ENCODE measurements around the gene MRPL24. TPM values are rescaled to one million over a fixed set of nuclear protein-coding genes. Genes with fewer than 3 reads are reported as not detected.
A peak's percentile ranks its signal among the peaks of the same experiment; 100 is the strongest.

Gene MRPL24
- total RNA-seq, 1 experiment from 2014 or later: 27.3 TPM

GRCh38 chr1:156696755-156697154, 44.1 kb downstream of the MRPL24 start:
- H2BK20ac ChIP-seq (ENCODE audit: low read depth, low read length, poor library complexity, severe bottlenecking): no peak overlapping the region
- Mint-ChIP-seq H3K27ac (peak overlapping the region in 1 of 3 experiments; percentile 76; a peak in 2 of 7 replicates), H3K9me3 (no peaks in the 10 kb centered on the region)

More at GRCh38 chr1:156696755-156697154, 44.1 kb downstream of the MRPL24 start:
- no peaks in the 10 kb centered on the region for H3K79me1 ChIP-seq (ENCODE audit: insufficient read depth, low read depth, low read length, poor library complexity, severe bottlenecking)
- no peak overlapping the region for H3K18ac ChIP-seq (ENCODE audit: insufficient read length, low read depth, low read length)
- no peak overlapping the region for H3T11ph ChIP-seq (ENCODE audit: low read length)
- H3K4me1 ChIP-seq (ENCODE audit: insufficient read depth, low read length): peaks cover 7% of the 10 kb centered on the region; the same call in 1 of the 2 replicates
- no peak overlapping the region for H3K4me3 Mint-ChIP-seq
- H3K9ac ChIP-seq (ENCODE audit: extremely low read depth, insufficient read length, low read length): no peak overlapping the region
- no peak overlapping the region for H4K91ac ChIP-seq (ENCODE audit: insufficient read length, low read depth, low read length)
- no peak overlapping the region for H4K5ac ChIP-seq (ENCODE audit: insufficient read length, low read depth, low read length)
- no peak overlapping the region for H2AFZ ChIP-seq (ENCODE audit: low read length)
- peaks cover 15 to 47% (median 39%) of the 10 kb centered on the region in 3 experiments for H3K36me3 Mint-ChIP-seq (ENCODE audit: insufficient read depth in 1 of 3, low read depth in 3 of 3)
- no peak overlapping the region for H3K4me2 ChIP-seq (ENCODE audit: insufficient read depth, insufficient read length, low read length)
- no peaks in the 10 kb centered on the region for H3K79me2 ChIP-seq (ENCODE audit: insufficient read depth, low read length)
- no peaks in the 10 kb centered on the region for H4K20me1 ChIP-seq (ENCODE audit: control insufficient read depth, insufficient read depth, insufficient read length)
- no CpG with 5 or more reads among the region's 8 CpGs for WGBS (ENCODE audit: extremely low coverage, insufficient read length, low lambda C conversion rate)
- H2BK5ac ChIP-seq (ENCODE audit: insufficient read length, low read length): no peak overlapping the region
- H2BK15ac ChIP-seq (ENCODE audit: low read depth, low read length): no peak overlapping the region
- no peak overlapping the region for H3K56ac ChIP-seq (ENCODE audit: insufficient read length, low read depth, low read length)
- H2BK120ac ChIP-seq (ENCODE audit: low read depth, low read length, poor library complexity, severe bottlenecking): no peak overlapping the region
- TF ChIP-seq CTCF (conservative IDR thresholded peaks at IDR 0.05): no peak
- H2AK5ac ChIP-seq (ENCODE audit: insufficient read length, low read length): no peak overlapping the region
- H3K23ac ChIP-seq (ENCODE audit: insufficient read length, low read depth, low read length): no peak overlapping the region
- no peak overlapping the region for H4K8ac ChIP-seq (replicated peaks; ENCODE audit: insufficient read length, low read depth, low read length)
- no peak overlapping the region for H3K27ac ChIP-seq (ENCODE audit: insufficient read length, low read depth, low read length)
- peaks cover 10% of the 10 kb centered on the region for H3K23me2 ChIP-seq (ENCODE audit: insufficient read length, low read depth, low read length, poor library complexity, severe bottlenecking)
- H3K9me3 ChIP-seq (ENCODE audit: control insufficient read depth, low read depth, low read length): no peaks in the 10 kb centered on the region
- no peak overlapping the region for H3K4ac ChIP-seq (ENCODE audit: low read depth, low read length)
- H3K14ac ChIP-seq (ENCODE audit: insufficient read depth, low read length): no peak overlapping the region
- no peaks in the 10 kb centered on the region for H3K27me3 ChIP-seq (ENCODE audit: insufficient read depth, low read length)
- no peak for DNase-seq
- H3K27me3 Mint-ChIP-seq (ENCODE audit: low read depth): peaks cover 6% of the 10 kb centered on the region
- H3K4me1 Mint-ChIP-seq: peaks cover 35 to 51% of the 10 kb centered on the region in 2 experiments
- no peak overlapping the region for H2BK12ac ChIP-seq (ENCODE audit: insufficient read length, low read depth, low read length)
